Subcutaneous adipose tissue (tissue), 4 donors: ENCODE data around the gene TMEM87B. TPM values are rescaled to one million over a fixed set of nuclear protein-coding genes. Genes with fewer than 3 reads are reported as not detected.

Source experiments
- total RNA-seq, 4 donors: library from RNA; depleted of rRNA; stranded (reverse); fragments of >200 nt; gene quantifications; one replicate each; pipeline ENCODE4 v1.1.0, GENCODE V29; 2016
- TF ChIP-seq, protein P1 (sequence below): fragments of 450-650 bp; IDR thresholded peaks from one replicate; pipeline ENCODE4 v1.5.1; 2016; ENCODE audit warnings: low read depth, mild to moderate bottlenecking, control low read depth, antibody characterized with exemption, moderate library complexity

TMEM87B gene
- total RNA-seq, 4 donors from 2014 or later: 13.6 to 27.5 (median 20.6) TPM

DNA sequence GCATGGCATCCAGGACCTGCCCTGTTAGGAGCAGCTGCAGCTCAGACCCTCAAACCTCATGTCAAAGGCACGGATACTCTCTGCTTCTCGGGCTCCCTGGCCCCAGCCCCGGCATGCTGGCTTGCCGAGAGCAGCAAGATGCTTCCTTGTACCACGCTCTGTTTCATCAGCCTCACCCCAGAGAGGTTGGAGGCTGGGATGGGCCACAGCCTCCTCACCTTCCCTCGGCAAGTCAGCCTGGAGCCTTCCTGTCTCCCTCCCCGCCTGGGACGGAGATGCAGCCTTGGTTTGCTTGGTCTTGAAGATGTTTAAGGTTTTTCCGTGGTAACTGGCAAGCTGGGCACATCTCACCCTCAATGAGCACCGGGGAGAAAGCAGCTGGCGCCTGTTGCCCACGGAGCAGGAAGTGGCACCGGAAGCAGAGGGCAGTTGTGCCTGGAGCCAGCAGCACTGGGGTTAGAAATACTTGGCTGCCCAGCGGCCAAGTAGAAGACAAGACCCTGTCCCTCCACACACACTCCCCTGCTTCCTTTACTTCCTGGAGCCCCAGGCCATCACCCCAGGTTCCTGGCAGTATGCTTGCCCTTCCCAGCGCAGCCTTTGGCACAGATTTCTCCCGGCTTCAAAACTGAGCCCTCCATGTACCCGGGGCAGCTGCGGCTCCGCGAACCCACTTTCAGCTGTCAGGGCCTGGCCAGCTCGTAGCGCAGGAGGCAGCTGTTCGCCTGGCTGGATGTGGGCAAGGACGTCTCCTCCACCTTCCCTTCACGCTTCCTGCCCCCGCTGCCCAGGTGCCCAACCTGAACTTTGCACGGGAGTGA lies 100.5 kb downstream of the TMEM87B start:
- TF ChIP-seq, protein P1, sequence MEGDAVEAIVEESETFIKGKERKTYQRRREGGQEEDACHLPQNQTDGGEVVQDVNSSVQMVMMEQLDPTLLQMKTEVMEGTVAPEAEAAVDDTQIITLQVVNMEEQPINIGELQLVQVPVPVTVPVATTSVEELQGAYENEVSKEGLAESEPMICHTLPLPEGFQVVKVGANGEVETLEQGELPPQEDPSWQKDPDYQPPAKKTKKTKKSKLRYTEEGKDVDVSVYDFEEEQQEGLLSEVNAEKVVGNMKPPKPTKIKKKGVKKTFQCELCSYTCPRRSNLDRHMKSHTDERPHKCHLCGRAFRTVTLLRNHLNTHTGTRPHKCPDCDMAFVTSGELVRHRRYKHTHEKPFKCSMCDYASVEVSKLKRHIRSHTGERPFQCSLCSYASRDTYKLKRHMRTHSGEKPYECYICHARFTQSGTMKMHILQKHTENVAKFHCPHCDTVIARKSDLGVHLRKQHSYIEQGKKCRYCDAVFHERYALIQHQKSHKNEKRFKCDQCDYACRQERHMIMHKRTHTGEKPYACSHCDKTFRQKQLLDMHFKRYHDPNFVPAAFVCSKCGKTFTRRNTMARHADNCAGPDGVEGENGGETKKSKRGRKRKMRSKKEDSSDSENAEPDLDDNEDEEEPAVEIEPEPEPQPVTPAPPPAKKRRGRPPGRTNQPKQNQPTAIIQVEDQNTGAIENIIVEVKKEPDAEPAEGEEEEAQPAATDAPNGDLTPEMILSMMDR: no peak

DNA sequence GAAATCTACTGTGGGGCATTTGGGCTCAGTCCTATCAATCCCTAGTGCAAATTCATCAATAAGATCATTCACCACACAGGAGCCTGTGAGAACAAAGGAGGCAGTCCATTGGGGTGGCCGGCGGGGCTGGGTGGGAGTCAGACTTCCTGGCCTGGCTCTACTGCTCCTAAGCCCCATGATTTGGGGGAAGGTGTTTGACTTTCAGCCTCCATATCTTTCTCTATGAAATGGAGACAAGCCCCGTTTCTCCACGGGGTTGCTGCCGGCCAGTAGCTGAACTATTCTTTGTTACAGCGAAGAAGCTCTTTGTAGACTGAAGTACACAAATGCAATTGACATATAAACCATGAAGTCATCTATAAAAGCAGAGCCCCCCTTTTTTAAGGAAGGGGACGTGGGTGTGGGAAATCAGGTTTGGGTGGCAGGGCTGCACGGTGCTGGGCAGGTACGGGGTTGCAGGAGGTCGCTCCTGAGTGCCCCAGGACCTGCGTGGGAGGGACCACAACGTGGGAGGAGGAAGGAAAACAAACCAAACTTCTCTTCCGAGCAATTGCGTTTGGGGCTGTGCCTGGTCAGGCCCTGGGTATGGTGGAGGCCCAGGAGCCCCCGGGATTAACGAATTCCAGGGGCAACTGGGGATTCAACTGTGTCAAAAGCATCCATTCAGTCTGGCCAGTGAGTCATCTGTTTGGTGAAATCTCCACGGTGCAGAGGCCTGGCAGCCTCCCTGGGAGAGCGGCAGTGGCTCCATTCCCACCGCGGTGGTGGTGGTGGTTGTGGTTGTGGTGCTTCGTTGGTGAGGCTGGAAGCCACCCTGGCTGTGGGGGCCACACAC lies 101.3 kb downstream of the TMEM87B start:
- TF ChIP-seq, protein P1: no peak

DNA sequence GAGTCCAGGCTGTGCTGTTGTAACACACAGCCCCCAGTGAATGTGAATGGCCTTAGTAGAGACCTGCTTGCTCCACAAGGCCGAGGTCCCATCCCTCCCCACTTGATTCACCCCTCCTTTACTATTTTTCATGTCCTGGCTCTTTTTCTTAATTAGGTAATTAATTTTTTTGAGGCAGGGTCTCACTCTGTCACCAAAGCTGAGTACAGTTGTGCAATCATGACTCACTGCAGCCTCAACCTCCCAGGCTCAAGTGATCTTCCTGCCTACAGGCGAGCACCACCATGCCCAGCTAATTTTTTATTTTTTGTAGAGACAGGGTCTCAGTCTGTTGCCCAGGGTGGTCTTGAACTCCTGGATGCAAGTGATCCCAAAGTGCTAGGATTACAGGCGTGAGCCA lies 102.4 kb downstream of the TMEM87B start:
- TF ChIP-seq, protein P1: no peak

DNA sequence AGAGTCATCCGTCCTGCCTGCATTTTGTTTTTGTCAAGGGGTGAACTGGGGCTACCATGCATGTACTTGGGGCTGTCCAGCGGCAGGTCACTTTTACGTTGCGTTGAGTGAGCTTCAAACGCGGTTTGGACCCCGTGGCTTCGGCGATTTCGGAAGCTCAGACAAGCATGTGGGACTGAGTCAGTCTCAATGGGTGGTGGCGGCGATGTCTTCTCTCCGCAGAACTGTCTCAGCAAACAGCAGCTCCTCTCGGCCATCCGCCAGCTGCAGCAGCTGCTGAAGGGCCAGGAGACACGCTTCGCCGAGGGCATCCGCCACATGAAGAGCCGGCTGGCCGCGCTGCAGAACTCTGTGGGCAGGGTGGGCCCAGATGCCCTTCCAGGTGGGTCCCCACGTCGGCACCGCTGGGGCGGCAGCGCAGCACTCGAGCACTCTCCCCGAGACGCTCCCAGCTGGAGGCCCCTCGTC lies 104.4 kb downstream of the TMEM87B start:
- TF ChIP-seq, protein P1: no peak

DNA sequence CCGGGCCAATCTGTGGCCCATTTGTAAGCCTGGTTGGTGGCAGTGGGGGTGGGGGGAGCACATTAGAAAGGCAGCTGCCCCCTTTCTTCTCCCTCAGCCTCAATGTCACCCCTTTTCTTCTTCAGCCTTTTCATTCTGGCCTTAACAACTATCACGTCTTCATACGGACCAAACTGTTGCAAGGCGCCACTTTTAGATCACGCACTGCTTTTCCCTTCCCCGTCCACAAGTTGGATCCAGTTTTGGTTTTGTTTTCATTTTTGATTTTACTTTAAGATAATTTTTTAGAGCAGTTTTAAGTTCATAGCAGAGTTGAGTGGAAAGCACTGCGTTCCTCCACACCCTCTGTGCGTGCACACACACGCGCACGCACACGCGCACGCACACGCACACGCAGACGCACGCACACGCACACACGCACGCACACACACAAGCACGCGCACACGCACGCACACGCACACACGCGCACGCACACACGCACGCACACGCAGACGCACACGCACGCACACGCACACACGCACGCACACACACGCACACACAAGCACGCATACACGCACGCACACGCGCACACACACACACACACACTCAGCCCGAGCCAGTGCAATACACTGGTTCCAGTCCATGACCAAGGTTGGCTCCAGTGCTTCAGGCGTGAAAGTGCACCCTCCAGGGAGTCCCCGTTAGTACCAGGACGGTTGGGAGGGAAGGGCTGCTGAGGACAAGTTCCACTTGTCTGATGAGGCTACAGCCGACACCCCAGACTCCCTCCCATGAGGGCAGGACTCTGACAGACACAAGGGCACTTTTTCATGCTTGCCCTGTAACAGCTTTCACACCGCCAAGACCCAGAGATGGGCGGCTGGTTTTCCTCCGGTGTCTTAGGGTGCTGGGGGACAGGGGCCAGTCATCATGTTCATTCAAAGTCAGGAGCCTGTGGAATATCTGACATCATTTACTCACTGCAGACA lies 105.5 kb downstream of the TMEM87B start:
- TF ChIP-seq, protein P1: no peak

DNA sequence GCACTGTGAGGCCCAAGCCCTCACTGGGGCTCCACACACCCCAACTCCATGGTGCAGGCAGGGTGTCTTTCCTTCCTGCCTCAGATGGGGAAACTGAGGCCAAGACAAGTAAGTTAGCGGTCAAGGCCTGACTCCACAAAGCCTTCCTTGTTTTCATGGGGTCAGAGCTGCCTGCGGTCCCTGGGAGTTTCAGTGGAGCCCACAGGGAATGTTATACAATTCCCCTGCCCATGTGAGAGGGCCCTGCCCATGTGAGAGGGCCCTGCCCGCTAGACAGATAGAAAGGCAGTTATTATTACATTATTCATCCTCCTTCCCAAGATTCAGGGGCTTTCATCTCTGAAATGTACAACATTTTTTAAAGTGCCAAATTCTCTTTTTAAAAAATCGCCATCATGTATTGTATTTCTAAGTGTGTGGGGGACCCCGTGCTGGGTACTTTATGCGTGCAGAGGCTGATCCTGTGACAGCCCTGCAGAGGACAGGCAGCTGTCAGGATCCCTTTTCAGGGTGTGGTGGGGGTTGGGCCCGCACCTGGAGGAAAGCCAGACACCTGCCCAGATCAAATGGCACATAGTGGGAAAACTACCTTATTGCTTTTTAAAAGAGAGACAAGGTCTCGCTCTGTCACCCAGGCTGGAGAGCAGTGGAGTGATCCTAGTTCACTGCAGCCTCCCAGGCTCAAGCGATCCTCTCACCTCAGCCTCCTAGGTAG lies 106.5 kb downstream of the TMEM87B start:
- TF ChIP-seq, protein P1: no peak
